SKM-1 treated with dmso at 0.1 percent for 144 hours (cell line): ENCODE measurements around the gene RIMS3.

Source experiments
- DNase-seq: peaks from one replicate; lab custom pipeline; 2025; ENCODE audit not compliant: unreplicated experiment; lab: John Stamatoyannopoulos, UW

RIMS3 gene

DNA sequence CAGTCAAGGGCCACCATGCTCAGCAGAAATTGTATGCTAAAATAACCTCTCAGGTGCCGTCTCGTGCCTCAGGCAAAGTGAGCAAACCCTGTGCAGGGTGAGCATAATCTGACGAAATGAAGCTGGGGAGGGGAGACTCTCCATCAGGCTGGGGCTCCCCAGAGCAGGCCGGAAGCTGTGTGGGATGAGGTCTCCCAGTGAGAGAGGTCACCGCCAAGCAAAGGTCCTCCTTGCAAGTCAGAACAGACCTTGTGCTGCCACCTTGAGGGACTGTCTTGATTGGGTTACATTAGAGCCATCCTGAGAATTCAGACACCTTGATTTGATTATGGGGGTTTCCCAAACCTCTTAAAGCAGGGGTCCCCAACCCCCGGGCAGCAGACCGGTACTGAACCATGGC, 69.9 kb downstream of the RIMS3 start:
- no peak for DNase-seq

DNA sequence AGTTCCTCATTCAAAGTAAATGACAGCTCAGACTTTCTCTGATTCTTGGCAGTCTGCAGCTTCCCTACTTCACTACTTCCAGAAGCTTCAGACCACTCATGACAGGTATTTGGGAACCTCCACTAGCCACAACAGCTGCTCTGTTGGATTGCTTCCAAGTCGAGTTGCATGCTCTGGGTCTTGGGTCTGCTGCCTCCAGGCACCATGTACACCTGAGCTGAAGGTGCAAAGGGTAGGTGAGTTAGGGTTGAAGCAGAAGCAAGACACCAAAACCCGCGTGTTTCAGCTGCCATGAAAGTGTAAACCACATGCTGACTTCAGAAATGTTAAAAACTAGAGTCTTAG, 71.3 kb downstream of the RIMS3 start:
- no peak for DNase-seq

DNA sequence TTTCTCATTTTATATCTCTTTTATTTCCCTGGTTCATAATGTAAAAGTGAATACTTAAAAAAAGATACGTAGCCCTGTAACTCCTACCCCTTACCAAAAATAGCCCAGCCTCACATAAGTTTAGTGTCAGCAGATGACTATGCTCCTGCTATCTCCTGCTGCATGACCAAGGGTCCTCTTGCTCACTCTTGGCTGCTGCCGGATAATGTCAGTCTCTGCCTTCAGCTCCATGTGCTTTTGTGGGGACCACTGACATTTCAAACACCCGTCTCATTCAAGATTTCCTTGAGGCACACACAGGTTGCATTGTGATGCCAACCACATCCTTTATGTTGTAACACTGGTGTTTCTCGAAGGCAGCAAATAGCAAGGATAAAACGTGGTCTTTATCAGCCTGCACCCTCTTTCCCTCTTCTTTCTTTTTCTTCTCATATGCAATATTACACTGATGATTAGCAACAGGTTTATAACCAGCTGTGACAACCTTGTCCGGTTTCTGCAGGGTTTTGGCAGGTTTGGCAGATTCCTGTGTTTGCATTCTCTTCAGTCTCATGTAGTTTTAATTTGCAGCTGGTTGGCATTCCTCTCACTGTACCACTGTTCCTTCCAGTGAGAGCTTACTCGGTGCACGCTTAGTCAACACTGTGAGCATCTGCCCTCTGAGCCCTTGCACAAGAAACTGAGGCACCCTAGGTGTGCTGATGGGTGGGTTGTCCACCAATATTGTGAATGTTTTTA, 71.9 kb downstream of the RIMS3 start:
- no peak for DNase-seq

- DNase-seq: peak; percentile 20
Measured at GRCh38 chr1:40592107-40592803, 73.2 kb downstream of the RIMS3 start.

- no peak for DNase-seq
Measured at GRCh38 chr1:40588586-40588985, 76.9 kb downstream of the RIMS3 start.

GRCh38 chr1:40583980-40584379, 81.5 kb downstream of the RIMS3 start:
- no peak for DNase-seq

DNA sequence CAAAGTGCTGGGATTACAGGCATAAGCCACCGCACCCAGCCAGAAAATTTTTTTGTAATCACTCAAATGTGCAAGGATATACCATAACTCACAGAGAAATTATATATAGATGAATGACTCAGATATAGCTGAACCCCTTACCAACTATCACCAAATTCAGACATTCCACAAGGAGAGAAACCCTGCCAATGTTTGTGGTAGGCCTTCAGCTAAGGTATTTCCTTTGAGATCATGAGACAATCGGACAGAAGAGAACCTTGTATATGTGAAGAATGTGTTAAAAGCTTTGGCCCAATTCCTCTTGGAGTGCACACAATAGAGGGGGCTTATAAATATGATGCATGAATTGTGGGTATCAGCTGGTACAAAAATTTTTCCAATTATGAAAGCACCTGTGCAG, 83.4 kb downstream of the RIMS3 start:
- DNase-seq: no peak

DNA sequence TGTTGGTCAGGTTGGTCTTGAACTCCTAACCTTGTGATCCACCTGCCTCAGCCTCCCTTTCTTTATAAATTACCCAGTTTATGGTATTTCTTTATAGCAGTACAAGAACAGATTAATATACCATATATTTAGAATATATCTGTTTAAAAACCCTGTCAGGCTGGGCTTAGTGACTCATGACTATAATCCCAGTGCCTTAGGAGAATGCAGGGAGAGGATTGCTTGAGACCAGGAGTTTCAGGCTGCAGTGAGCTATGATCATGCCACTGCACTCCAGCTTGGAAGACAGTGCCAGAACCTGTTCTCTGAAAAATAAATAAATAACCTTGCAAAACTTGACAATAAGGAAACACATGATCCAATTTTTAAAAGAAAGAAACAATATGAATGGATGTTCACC, 90.1 kb downstream of the RIMS3 start:
- DNase-seq: no peak

DNA sequence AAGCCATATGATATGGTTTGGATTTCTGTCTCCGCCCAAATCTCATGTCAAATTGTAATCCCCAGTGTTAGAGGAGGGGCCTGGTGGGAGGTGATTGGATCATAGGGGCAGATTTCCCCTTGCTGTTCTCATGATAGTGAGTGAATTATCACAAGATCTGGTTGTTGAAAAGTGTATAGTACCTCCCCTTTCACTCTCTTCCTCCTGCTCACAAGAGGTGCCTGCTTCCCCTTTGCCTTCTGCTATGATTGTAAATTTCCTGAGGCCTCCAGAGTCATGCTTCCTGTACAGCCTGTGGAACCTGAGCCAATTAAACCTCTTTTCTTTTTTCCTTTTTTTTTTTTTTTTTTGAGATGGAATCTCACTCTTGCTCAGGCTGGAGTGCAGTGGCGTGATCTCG, 90.7 kb downstream of the RIMS3 start:
- DNase-seq: peak; percentile 43
